ENCODE data around the gene SEL1L3.

GRCh38 chr4:25760048-25760447 is 102.7 kb downstream of the SEL1L3 start:
- TF ChIP-seq CTCF (IDR thresholded peaks at IDR 0.05 in 4 of 5, conservative IDR thresholded peaks at IDR 0.05 in 1 of 5) (no peak), POLR2A (IDR thresholded peaks at IDR 0.05) (no peak)

Measured in gastrocnemius medialis (tissue), 4 donors.